ENCODE measurements around the gene VDAC1. TPM values are rescaled to one million over a fixed set of nuclear protein-coding genes. Genes with fewer than 3 reads are reported as not detected.

Gene VDAC1
- total and polyA plus RNA-seq, 10 of the 15 experiments (the other 5 are each of a cell fraction or from before 2014, with no cell fraction given) = 245 to 488 (median 349) TPM

DNA sequence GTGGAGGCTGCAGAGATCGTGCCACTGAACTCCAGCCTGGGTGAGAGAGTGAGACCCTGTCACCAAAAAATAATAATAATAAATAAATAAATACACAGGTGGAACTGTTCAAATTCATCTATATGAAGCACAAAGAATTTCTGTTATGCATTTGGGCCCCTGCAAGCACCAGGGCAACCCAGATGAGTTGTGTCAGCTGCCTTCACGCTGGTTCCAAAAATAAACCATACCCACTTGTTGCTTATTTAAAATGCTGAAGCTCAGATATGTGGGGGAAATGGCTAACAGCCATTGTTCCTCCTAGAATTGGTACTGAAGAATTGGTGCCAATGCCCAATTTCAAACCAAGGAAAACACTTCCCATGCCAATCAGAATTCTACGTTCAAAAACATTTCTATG, 25.8 kb downstream of the VDAC1 start (continued):
- TF ChIP-seq, protein P1, sequence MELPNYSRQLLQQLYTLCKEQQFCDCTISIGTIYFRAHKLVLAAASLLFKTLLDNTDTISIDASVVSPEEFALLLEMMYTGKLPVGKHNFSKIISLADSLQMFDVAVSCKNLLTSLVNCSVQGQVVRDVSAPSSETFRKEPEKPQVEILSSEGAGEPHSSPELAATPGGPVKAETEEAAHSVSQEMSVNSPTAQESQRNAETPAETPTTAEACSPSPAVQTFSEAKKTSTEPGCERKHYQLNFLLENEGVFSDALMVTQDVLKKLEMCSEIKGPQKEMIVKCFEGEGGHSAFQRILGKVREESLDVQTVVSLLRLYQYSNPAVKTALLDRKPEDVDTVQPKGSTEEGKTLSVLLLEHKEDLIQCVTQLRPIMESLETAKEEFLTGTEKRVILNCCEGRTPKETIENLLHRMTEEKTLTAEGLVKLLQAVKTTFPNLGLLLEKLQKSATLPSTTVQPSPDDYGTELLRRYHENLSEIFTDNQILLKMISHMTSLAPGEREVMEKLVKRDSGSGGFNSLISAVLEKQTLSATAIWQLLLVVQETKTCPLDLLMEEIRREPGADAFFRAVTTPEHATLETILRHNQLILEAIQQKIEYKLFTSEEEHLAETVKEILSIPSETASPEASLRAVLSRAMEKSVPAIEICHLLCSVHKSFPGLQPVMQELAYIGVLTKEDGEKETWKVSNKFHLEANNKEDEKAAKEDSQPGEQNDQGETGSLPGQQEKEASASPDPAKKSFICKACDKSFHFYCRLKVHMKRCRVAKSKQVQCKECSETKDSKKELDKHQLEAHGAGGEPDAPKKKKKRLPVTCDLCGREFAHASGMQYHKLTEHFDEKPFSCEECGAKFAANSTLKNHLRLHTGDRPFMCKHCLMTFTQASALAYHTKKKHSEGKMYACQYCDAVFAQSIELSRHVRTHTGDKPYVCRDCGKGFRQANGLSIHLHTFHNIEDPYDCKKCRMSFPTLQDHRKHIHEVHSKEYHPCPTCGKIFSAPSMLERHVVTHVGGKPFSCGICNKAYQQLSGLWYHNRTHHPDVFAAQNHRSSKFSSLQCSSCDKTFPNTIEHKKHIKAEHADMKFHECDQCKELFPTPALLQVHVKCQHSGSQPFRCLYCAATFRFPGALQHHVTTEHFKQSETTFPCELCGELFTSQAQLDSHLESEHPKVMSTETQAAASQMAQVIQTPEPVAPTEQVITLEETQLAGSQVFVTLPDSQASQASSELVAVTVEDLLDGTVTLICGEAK (IDR thresholded peaks at IDR 0.05; ENCODE audit: borderline replicate concordance) = no peak
- TF ChIP-seq JUNB (IDR thresholded peaks at IDR 0.05) (no peak), WRNIP1 (IDR thresholded peaks at IDR 0.05; ENCODE audit: borderline replicate concordance, low read depth, low read length) (no peak), NFIC (IDR thresholded peaks at IDR 0.05; ENCODE audit: low read depth, low read length) (no peak), NBN (IDR thresholded peaks at IDR 0.05) (no peak), POLR2A (IDR thresholded peaks at IDR 0.05; ENCODE audit: low read depth, low read length) (no peak), NFYA (IDR thresholded peaks at IDR 0.05; ENCODE audit: borderline replicate concordance, low read depth, low read length) (no peak)
- TF ChIP-seq, protein P2, sequence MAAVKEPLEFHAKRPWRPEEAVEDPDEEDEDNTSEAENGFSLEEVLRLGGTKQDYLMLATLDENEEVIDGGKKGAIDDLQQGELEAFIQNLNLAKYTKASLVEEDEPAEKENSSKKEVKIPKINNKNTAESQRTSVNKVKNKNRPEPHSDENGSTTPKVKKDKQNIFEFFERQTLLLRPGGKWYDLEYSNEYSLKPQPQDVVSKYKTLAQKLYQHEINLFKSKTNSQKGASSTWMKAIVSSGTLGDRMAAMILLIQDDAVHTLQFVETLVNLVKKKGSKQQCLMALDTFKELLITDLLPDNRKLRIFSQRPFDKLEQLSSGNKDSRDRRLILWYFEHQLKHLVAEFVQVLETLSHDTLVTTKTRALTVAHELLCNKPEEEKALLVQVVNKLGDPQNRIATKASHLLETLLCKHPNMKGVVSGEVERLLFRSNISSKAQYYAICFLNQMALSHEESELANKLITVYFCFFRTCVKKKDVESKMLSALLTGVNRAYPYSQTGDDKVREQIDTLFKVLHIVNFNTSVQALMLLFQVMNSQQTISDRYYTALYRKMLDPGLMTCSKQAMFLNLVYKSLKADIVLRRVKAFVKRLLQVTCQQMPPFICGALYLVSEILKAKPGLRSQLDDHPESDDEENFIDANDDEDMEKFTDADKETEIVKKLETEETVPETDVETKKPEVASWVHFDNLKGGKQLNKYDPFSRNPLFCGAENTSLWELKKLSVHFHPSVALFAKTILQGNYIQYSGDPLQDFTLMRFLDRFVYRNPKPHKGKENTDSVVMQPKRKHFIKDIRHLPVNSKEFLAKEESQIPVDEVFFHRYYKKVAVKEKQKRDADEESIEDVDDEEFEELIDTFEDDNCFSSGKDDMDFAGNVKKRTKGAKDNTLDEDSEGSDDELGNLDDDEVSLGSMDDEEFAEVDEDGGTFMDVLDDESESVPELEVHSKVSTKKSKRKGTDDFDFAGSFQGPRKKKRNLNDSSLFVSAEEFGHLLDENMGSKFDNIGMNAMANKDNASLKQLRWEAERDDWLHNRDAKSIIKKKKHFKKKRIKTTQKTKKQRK (IDR thresholded peaks at IDR 0.05; ENCODE audit: low read depth, low read length) = no peak
